PFSK-1 (cell line): Measurements from ENCODE around the gene CCAR1.

Experiments
- POLR2AphosphoS5 ChIP-seq: IDR thresholded peaks from 2 replicates; pipeline ENCODE4 v1.6.1; 2012; ENCODE audit warnings: low read depth, mild to moderate bottlenecking, control low read depth, low read length, moderate library complexity
- REST ChIP-seq, 2 experiments: IDR thresholded peaks; 2 replicates each; pipeline versions ENCODE4 v1.6.1 to v1.8.0; 2011 to 2012; ENCODE audit warnings: low read depth in 2 of 2, low read length in 2 of 2, control low read depth in 1 of 2, inconsistent platforms in 1 of 2, mild to moderate bottlenecking in 1 of 2, moderate library complexity in 1 of 2; ENCODE audit not compliant: insufficient read depth in 1 of 2
- SIN3A ChIP-seq: IDR thresholded peaks from 2 replicates; pipeline ENCODE4 v1.6.1; 2012; ENCODE audit warnings: mild to moderate bottlenecking, low read length, moderate library complexity, borderline replicate concordance; ENCODE audit not compliant: insufficient read depth
- TAF1 ChIP-seq: IDR thresholded peaks from 2 replicates; pipeline ENCODE4 v1.6.1; 2012; ENCODE audit warnings: low read length, control low read depth, borderline replicate concordance; ENCODE audit not compliant: insufficient read depth

- TF ChIP-seq REST (IDR thresholded peaks at IDR 0.05; ENCODE audit: insufficient read depth in 1 of 2, low read depth in 2 of 2, low read length in 2 of 2) (no peak; a peak in 1 of 4 replicates), POLR2AphosphoS5 (peak; percentile 84), TAF1 (peak; percentile 85), SIN3A (peak; percentile 8; the same call in 1 of the 2 replicates)
These were observed at the start of gene CCAR1 for GRCh38 chr10:68720793-68721672.
